LNCAP (cell line): ENCODE data around the gene FAM114A2.

Experiments used
- CTCF ChIP-seq: fragments of 450-650 bp; IDR thresholded peaks from 2 replicates; pipeline ENCODE4 v1.5.1; 2017; ENCODE audit warnings: mild to moderate bottlenecking

Gene FAM114A2

GRCh38 chr5:153964880-153965645, 73.6 kb downstream of the FAM114A2 start:
- peak; percentile 89 for TF ChIP-seq CTCF

GRCh38 chr5:153964191-153964879, 74.4 kb downstream of the FAM114A2 start:
- TF ChIP-seq CTCF: no peak

GRCh38 chr5:153960269-153961215, 78.2 kb downstream of the FAM114A2 start:
- no peak for TF ChIP-seq CTCF

GRCh38 chr5:153959134-153959957, 79.4 kb downstream of the FAM114A2 start:
- no peak for TF ChIP-seq CTCF

GRCh38 chr5:153957205-153957604, 81.5 kb downstream of the FAM114A2 start:
- no peak for TF ChIP-seq CTCF

GRCh38 chr5:153953411-153953810, 85.3 kb downstream of the FAM114A2 start:
- no peak for TF ChIP-seq CTCF
